Measurements from ENCODE around the gene ANKRD11. TPM values are rescaled to one million over a fixed set of nuclear protein-coding genes. Genes with fewer than 3 reads are reported as not detected.

ANKRD11 gene
- total RNA-seq, 1 experiment from 2014 or later = 266 TPM

- H3K9me2 ChIP-seq (ENCODE audit: insufficient read depth) = no peaks in the 10 kb centered on the region
- no peak for TF ChIP-seq POLR2AphosphoS5 (IDR thresholded peaks at IDR 0.05; ENCODE audit: low read depth, low read length)
- TF ChIP-seq CTCF (IDR thresholded peaks at IDR 0.05 in 2 of 3, conservative IDR thresholded peaks at IDR 0.05 in 1 of 3; ENCODE audit: borderline replicate concordance in 1 of 3, insufficient read depth in 1 of 3, low read depth in 2 of 3, low read length in 2 of 3) = no peak
- TF ChIP-seq MAX (IDR thresholded peaks at IDR 0.05) = no peak
- TF ChIP-seq EZH2 (IDR thresholded peaks at IDR 0.05) = no peak
- no peak for TF ChIP-seq EZH2phosphoT487 (IDR thresholded peaks at IDR 0.05; ENCODE audit: borderline replicate concordance)
- no peak for TF ChIP-seq TCF7L2 (IDR thresholded peaks at IDR 0.05; ENCODE audit: borderline replicate concordance, extremely low read depth, insufficient read depth, insufficient read length)
- no peak for TF ChIP-seq EGR1 (IDR thresholded peaks at IDR 0.05; ENCODE audit: low read depth)
- no peak for TF ChIP-seq SP1 (IDR thresholded peaks at IDR 0.05; ENCODE audit: low read depth)
- ChIA-PET RAD21 (ENCODE audit: low non-redundant PET in 1 of 2, low total read pairs in 2 of 2, uncharacterized antibody in 2 of 2, unreplicated experiment in 2 of 2) (no interaction called here), POLR2A (no interaction called here), CTCF (no interaction called here)
- H3K9ac ChIP-seq (ENCODE audit: low read length) = no peak overlapping the region
- ATAC-seq = no peak
- no peak overlapping the region for H3K4me2 ChIP-seq (ENCODE audit: low read length)
- no peak overlapping the region for H3K27ac ChIP-seq (ENCODE audit: low read depth, low read length)
- H3K4me3 ChIP-seq (replicated peaks in 1 of 2; ENCODE audit: low read depth in 1 of 2, low read length in 2 of 2) = no peak overlapping the region
- no peak overlapping the region for H2AFZ ChIP-seq (ENCODE audit: low read depth, low read length, poor library complexity, severe bottlenecking)
- no peaks in the 10 kb centered on the region for H3K9me3 ChIP-seq (ENCODE audit: control insufficient read depth in 1 of 2, insufficient read depth in 1 of 2, low read depth in 1 of 2, low read length in 2 of 2)
- no peaks in the 10 kb centered on the region for H3K36me3 ChIP-seq (ENCODE audit: control insufficient read depth in 1 of 2, insufficient read depth in 2 of 2, low read length in 2 of 2)
- peaks cover 26% of the 10 kb centered on the region; the same call in 1 of the 2 replicates for H4K20me1 ChIP-seq (ENCODE audit: insufficient read depth)
- peaks cover 99% of the 10 kb centered on the region for H3K79me2 ChIP-seq (ENCODE audit: insufficient read depth, low read length)
- H3K27me3 ChIP-seq (ENCODE audit: insufficient read depth, low read length) = no peaks in the 10 kb centered on the region
- intact Hi-C loops (cut with micrococcal nuclease) = no loop called here
- DNase-seq (ENCODE audit: low read depth, low spot score) = no peak
- no TSS peak for BruUV-seq (replicated peaks)
- peaks cover 0 to 16% of the 10 kb centered on the region in 2 experiments; a peak in 1 of 4 replicates for H3K4me1 ChIP-seq (ENCODE audit: control insufficient read depth in 1 of 2, insufficient read depth in 2 of 2, low read length in 2 of 2)
Measured at GRCh38 chr16:89380681-89381080, 109.7 kb downstream of the ANKRD11 start.

Measured in HCT116 (cell line).